Liver (tissue), 9 donors: ENCODE data around the gene ZGRF1. TPM values are rescaled to one million over a fixed set of nuclear protein-coding genes. Genes with fewer than 3 reads are reported as not detected.
"Not testable (repeated sequence)": the region's sequence is repeated elsewhere in the genome, so short reads cannot be mapped to it uniquely, and the experiment has no call there.

Source experiments
- DNase-seq: peaks from one replicate; pipeline ENCODE4 v3.0.0-alpha.2; 2017; ENCODE audit warnings: low spot score
- H3K27ac ChIP-seq, 2 donors: one replicate each; pipeline ENCODE4 v1.7.0; 2013; ENCODE audit warnings: inconsistent platforms in 2 of 2, low read length in 2 of 2, control low read depth in 1 of 2, low read depth in 1 of 2, mild to moderate bottlenecking in 1 of 2
- H3K27me3 ChIP-seq, 4 donors: one replicate each; pipeline versions ENCODE4 v1.6.1 to v1.7.0; 2013; ENCODE audit warnings: low read length in 3 of 4, inconsistent platforms in 1 of 4, mild to moderate bottlenecking in 1 of 4, moderate library complexity in 1 of 4; ENCODE audit not compliant: control insufficient read depth in 4 of 4, insufficient read depth in 4 of 4
- H3K36me3 ChIP-seq, 4 donors: one replicate each; pipeline versions ENCODE4 v1.6.1 to v1.7.0; 2013; ENCODE audit warnings: low read length in 3 of 4, mild to moderate bottlenecking in 3 of 4, low read depth in 1 of 4, moderate library complexity in 1 of 4; ENCODE audit not compliant: control insufficient read depth in 4 of 4, insufficient read depth in 3 of 4
- H3K4me1 ChIP-seq, 4 donors: one replicate each; pipeline versions ENCODE4 v1.6.1 to v1.7.0; 2013; ENCODE audit warnings: low read length in 3 of 4, mild to moderate bottlenecking in 3 of 4, moderate library complexity in 1 of 4; ENCODE audit not compliant: control insufficient read depth in 4 of 4, insufficient read depth in 4 of 4
- H3K4me3 ChIP-seq, 3 donors: one replicate each; pipeline versions ENCODE4 v1.6.1 to v1.7.0; 2013; ENCODE audit warnings: low read length in 3 of 3, control low read depth in 1 of 3, low read depth in 1 of 3, mild to moderate bottlenecking in 1 of 3
- H3K9ac ChIP-seq, 2 donors: one replicate each; pipeline ENCODE4 v1.7.0; 2013; ENCODE audit warnings: low read length in 2 of 2, mild to moderate bottlenecking in 2 of 2, moderate library complexity in 2 of 2, control low read depth in 1 of 2, low read depth in 1 of 2
- H3K9me3 ChIP-seq, 4 donors: one replicate each; pipeline versions ENCODE4 v1.6.1 to v1.7.0; 2013; ENCODE audit warnings: low read length in 3 of 4; ENCODE audit not compliant: control insufficient read depth in 4 of 4
- CTCF ChIP-seq: fragments of 150-350 bp; IDR thresholded peaks from 2 replicates; pipeline ENCODE4 v1.5.1; 2017; ENCODE audit warnings: improper control_type of control experiment, low read depth, low read length; ENCODE audit not compliant: missing input control
- EGR1 ChIP-seq, 2 donors: IDR thresholded peaks; 2 replicates each; pipeline ENCODE4 v1.6.1; 2016 to 2018; ENCODE audit warnings: antibody characterized with exemption in 2 of 2, low read depth in 2 of 2
- FOXA1 ChIP-seq: IDR thresholded peaks from 2 replicates; pipeline ENCODE4 v1.6.1; 2016; ENCODE audit warnings: antibody characterized with exemption
- HNF4A ChIP-seq, 2 donors: conservative IDR thresholded peaks; 2 replicates each; pipeline ENCODE4 v1.6.1; 2016; ENCODE audit warnings: antibody characterized with exemption in 2 of 2, mild to moderate bottlenecking in 2 of 2
- JUND ChIP-seq, 2 donors: IDR thresholded peaks; 2 replicates each; pipeline ENCODE4 v1.6.1; 2016; ENCODE audit warnings: antibody characterized with exemption in 2 of 2
- MAX ChIP-seq: IDR thresholded peaks from 2 replicates; pipeline ENCODE4 v1.6.1; 2016; ENCODE audit warnings: antibody characterized with exemption
- RAD21 ChIP-seq, 2 donors: IDR thresholded peaks; 2 replicates each; pipeline ENCODE4 v1.6.1; 2016; ENCODE audit warnings: antibody characterized with exemption in 2 of 2, mild to moderate bottlenecking in 2 of 2
- REST ChIP-seq: IDR thresholded peaks from 2 replicates; pipeline ENCODE4 v1.6.1; 2016; ENCODE audit warnings: antibody characterized with exemption, mild to moderate bottlenecking
- SP1 ChIP-seq: IDR thresholded peaks from 2 replicates; pipeline ENCODE4 v1.6.1; 2018; ENCODE audit warnings: antibody characterized with exemption, mild to moderate bottlenecking
- TAF1 ChIP-seq: conservative IDR thresholded peaks from 2 replicates; pipeline ENCODE4 v1.6.1; 2016; ENCODE audit warnings: antibody characterized with exemption, mild to moderate bottlenecking
- YY1 ChIP-seq: IDR thresholded peaks from 2 replicates; pipeline ENCODE4 v1.6.1; 2016; ENCODE audit warnings: antibody characterized with exemption, mild to moderate bottlenecking
- ZBTB33 ChIP-seq: IDR thresholded peaks from 2 replicates; pipeline ENCODE4 v1.6.1; 2016; ENCODE audit warnings: antibody characterized with exemption
- WGBS: extraction: QIAGEN DNeasy Blood & Tissue Kit; methylation state at CpG from one replicate; pipeline ENCODE4 v1.1.7; 2013; 5-methylcytosine and 5-hydroxymethylcytosine counted together
- polyA plus RNA-seq, 2 donors: library from polyadenylated mRNA; stranded (reverse) in 1 of 2; unstranded in 1 of 2; fragments of 200-250 nt in 1 of 2; fragments of >200 nt in 1 of 2; fragmentation: Nextera tagmentation in 1 of 2; extraction: Ambion mirVana in 1 of 2; gene quantifications; one replicate each; pipeline versions ENCODE4 v1.2.1 to v1.2.3, GENCODE V29; 2013 to 2015
- total RNA-seq, 2 donors: library from RNA; depleted of rRNA; stranded (reverse); fragments of >200 nt; gene quantifications; one replicate each; pipeline ENCODE4 v1.2.3, GENCODE V29; 2014
- donor health status: healthy.
- donor health status: healthy.
- donor health status: healthy.
- donor health status: healthy.
- donor health status: healthy.

Gene ZGRF1
- total and polyA plus RNA-seq, 4 donors: 0.38 to 12.7 (median 2.1) TPM

GRCh38 chr4:112523764-112524505 is 112.8 kb downstream of the ZGRF1 start:
- TF ChIP-seq TAF1 (no peak), SP1 (no peak), RAD21 (IDR thresholded peaks at IDR 0.05) (peak; percentile 63 to 77), CTCF (peak; percentile 42), FOXA1 (no peak), YY1 (no peak)
- Histone ChIP-seq H3K4me3 (peak overlapping the region in 1 of 3 donors; percentile 46), H3K27ac (no peak overlapping the region)

GRCh38 chr4:112523008-112523721 is 113.5 kb downstream of the ZGRF1 start:
- no peaks in the 10 kb centered on the region for H3K36me3 ChIP-seq
- no peak for TF ChIP-seq RAD21 (IDR thresholded peaks at IDR 0.05)
- TF ChIP-seq JUND (IDR thresholded peaks at IDR 0.05): no peak
- TF ChIP-seq ZBTB33: no peak
- no peak for TF ChIP-seq REST
- no peak for TF ChIP-seq TAF1
- TF ChIP-seq HNF4A (conservative IDR thresholded peaks at IDR 0.05): no peak
- TF ChIP-seq MAX: no peak
- TF ChIP-seq CTCF: no peak
- TF ChIP-seq SP1: no peak
- no peak for TF ChIP-seq EGR1 (IDR thresholded peaks at IDR 0.05; ENCODE audit: low read depth in 2 of 2)
- peaks cover 8 to 21% (median 14%) of the 10 kb centered on the region in 4 donors for H3K4me1 ChIP-seq
- peaks cover 3 to 38% (median 15%) of the 10 kb centered on the region in 4 donors for H3K27me3 ChIP-seq
- no peak for DNase-seq
- no peak overlapping the region for H3K27ac ChIP-seq
- H3K9ac ChIP-seq: no peak overlapping the region
- peak overlapping the region in 1 of 3 donors; percentile 46 for H3K4me3 ChIP-seq
- H3K9me3 ChIP-seq: peaks cover 0 to 4% (median 0%) of the 10 kb centered on the region in 4 donors
- WGBS: 7% methylated on average over 37 of the region's 37 CpGs

More at GRCh38 chr4:112523764-112524505, 112.8 kb downstream of the ZGRF1 start:
- H3K4me1 ChIP-seq: peaks cover 8 to 21% (median 14%) of the 10 kb centered on the region in 4 donors
- peak; percentile 72 for DNase-seq
- H3K9ac ChIP-seq: no peak overlapping the region
- WGBS: 3% methylated on average over 46 of the region's 46 CpGs
- peaks cover 0 to 4% (median 0%) of the 10 kb centered on the region in 4 donors for H3K9me3 ChIP-seq
- H3K27me3 ChIP-seq: peaks cover 3 to 32% (median 14%) of the 10 kb centered on the region in 4 donors
- no peaks in the 10 kb centered on the region for H3K36me3 ChIP-seq

GRCh38 chr4:112522431-112522830 is 114.3 kb downstream of the ZGRF1 start:
- H3K27me3 ChIP-seq: peaks cover 3 to 45% (median 18%) of the 10 kb centered on the region in 4 donors
- H3K9me3 ChIP-seq, H3K36me3 ChIP-seq, DNase-seq, H3K9ac ChIP-seq, H3K4me3 ChIP-seq, H3K27ac ChIP-seq: not testable (repeated sequence)
- H3K4me1 ChIP-seq: peaks cover 8 to 22% (median 16%) of the 10 kb centered on the region in 4 donors
- 16% methylated on average over 17 of the region's 17 CpGs for WGBS
